ENCODE measurements around the gene MYH9.

Gene MYH9

DNA sequence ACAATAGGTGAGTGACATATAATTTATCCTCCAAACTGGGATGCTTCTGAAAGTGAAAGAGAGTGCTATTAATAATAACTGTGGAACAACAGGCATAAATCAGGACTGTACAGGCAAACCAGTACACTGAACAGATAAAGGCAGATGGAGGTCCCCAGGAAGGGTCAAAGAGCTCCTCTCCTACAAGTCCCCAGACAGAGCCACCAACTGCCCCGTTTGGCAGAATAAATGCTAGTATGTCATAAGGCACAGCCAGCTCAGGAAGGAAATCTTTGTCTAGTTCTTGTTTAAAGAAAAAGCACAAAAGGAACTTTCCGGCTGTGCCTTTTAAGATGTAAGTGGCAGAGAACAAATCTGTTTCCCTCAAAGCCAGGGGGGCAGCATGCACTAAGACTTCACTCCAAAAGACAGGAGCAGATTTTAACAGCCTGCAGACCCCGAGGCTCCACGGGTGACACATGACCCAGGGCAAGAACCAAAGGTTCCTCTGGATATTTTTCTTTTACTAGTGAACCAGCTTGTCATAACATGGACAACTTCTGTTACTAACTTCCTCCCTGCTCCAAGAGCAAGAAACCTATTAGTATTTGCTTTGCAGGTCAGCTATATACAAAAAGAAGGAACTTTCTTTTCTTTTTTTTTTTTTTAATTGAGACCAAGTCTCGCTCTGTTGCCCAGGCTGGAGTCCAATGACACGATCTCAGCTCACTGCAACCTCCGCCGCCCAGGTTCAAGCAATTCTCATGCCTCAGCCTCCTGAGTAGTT is 50.2 kb downstream of the MYH9 start:
- no peak overlapping the region for H3K27ac ChIP-seq
- TF ChIP-seq, protein P1, sequence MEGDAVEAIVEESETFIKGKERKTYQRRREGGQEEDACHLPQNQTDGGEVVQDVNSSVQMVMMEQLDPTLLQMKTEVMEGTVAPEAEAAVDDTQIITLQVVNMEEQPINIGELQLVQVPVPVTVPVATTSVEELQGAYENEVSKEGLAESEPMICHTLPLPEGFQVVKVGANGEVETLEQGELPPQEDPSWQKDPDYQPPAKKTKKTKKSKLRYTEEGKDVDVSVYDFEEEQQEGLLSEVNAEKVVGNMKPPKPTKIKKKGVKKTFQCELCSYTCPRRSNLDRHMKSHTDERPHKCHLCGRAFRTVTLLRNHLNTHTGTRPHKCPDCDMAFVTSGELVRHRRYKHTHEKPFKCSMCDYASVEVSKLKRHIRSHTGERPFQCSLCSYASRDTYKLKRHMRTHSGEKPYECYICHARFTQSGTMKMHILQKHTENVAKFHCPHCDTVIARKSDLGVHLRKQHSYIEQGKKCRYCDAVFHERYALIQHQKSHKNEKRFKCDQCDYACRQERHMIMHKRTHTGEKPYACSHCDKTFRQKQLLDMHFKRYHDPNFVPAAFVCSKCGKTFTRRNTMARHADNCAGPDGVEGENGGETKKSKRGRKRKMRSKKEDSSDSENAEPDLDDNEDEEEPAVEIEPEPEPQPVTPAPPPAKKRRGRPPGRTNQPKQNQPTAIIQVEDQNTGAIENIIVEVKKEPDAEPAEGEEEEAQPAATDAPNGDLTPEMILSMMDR (conservative IDR thresholded peaks at IDR 0.05) = no peak
- no peak for TF ChIP-seq ZFX (IDR thresholded peaks at IDR 0.05)

DNA sequence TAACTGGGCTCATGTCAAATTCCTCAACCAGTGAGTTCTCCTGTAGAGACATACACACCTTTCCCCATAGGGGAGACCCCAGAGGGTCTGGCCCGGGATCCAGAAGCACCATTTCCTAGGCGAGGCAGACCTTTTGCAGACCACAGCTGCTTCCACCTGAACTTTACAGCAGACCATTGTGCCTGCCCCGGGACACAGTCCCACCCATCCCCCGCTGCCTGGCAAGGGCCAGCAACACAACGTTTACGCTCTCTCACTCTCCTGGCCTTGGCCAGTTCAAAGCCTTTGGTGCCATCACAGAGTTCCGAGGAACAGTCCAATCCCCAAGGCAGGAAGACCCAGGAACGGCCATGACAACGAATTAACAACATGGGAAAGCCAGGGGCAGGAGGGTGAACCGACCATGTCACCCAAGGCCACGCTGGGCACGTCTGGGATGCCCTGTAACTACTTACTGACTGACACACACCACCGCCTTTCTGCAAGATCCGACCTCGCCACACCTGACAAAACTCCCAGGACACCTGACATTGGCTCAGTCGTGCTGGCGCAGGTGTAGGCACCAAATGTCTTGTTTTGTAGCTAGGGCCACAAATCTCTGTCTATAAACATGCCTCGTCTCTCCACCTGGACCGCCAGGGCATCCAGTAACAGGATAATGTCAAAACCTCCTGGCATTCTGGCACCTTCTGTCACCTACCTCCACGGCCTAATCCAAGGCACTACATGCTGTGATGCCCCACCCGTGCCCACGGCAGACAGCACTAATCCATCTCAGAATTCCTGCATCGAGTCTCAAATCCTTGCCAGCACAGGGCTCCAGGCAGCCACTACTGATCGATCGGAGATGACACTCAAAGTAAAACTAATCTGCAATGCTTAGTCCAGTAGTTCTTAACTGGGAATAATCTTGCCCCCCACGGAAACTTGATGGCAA is 51.3 kb downstream of the MYH9 start:
- peak overlapping the region; percentile 96 for H3K27ac ChIP-seq
- TF ChIP-seq, protein P1 (conservative IDR thresholded peaks at IDR 0.05) = no peak
- TF ChIP-seq ZFX (IDR thresholded peaks at IDR 0.05) = no peak

DNA sequence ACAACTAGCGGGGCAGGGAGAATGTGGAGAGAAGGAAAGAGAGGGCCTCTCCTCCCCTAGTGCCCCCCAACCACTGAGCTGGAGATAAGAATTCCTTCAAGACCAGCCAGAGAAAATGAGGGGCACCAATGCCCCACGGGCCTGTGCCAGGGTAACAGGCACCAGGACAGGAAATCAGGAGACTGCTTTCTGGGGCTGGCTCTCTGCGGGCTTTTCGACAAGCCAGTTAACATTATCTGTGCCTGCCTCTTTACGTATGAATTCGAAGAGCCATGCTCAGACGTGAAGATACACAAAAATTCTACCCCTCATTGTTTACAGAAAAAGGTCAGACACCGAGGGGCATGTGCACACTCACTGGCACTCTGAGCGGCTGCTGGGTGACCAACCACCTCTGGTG is 52.1 kb downstream of the MYH9 start:
- TF ChIP-seq, protein P1 (conservative IDR thresholded peaks at IDR 0.05) = no peak
- TF ChIP-seq ZFX (IDR thresholded peaks at IDR 0.05) = no peak
- peak overlapping the region; percentile 96 for H3K27ac ChIP-seq

DNA sequence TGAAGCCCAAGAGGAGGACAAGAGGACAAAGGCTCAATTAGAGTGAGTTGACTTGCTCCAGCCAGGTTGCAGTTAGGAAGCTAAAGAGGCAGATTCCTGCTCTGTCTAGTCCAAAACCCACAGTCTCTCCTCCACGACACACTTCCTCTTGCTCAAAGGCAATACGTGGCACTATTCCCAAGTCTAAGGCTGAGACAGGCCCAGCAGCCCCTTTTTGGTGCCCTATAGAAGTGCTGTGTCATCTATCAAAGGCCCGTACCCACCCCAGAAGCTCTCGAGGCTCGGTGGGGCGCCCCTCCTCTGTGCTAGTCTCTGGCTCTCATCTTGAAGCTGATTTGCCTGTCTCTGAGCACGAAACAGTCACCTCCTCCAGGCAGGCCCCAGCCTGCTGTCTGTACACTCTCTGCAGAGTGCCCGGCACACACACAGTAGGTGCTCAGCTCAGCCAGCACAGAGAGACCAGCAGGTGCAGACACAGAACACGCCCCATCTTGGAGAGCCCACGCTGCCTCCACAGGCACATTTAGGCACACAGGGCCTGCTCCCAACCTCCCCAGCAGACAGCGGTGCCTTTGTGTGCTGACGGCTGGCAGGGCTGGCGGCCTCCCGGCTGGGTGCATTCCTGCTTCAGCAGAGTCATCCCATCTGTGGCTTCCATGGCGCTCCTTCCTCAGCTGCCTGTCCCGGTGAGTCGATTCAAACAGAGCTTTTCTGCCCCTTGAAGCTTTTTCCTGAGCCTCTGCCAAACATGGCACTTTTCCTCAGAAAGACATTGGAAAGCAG is 52.8 kb downstream of the MYH9 start:
- no peak for TF ChIP-seq ZFX (IDR thresholded peaks at IDR 0.05)
- TF ChIP-seq, protein P1 (conservative IDR thresholded peaks at IDR 0.05) = no peak
- peak overlapping the region; percentile 96 for H3K27ac ChIP-seq

DNA sequence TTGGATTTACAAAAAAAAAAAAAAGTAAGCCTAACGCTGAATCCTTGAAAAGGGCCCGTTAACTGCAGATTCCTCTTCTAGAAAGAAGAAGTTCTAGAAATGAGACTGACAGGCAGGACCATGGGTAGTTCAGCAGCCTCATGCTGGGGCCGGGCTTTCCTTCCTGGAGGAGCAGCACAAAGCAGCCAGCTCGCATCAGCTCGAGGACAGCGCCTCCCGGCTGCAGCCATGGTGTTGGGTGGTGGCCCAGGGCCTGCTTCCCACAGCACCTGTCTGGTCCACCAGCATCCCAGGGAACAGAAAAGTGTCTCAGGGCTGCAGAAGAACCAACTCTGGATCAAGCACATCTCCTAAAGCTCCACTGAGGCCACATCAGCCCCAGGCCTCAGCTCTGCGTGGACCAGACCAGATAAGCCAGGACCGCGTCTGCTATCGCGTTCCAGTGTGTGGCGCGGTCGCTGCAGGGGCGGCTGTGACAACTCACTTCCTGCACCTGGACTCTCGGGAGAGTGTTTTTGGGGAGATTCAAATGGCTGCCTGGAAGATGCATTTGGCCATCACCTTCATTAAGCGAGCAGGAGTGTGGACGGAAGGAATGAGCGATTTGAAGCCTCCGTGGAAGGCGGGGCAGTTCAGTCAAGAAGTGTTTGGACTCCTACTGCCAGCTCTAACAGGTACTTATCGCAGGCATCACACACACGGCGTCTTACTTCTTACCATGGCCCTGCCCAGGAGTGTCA is 53.5 kb downstream of the MYH9 start:
- H3K27ac ChIP-seq = peak overlapping the region; percentile 96
- TF ChIP-seq ZFX (IDR thresholded peaks at IDR 0.05) = no peak

DNA sequence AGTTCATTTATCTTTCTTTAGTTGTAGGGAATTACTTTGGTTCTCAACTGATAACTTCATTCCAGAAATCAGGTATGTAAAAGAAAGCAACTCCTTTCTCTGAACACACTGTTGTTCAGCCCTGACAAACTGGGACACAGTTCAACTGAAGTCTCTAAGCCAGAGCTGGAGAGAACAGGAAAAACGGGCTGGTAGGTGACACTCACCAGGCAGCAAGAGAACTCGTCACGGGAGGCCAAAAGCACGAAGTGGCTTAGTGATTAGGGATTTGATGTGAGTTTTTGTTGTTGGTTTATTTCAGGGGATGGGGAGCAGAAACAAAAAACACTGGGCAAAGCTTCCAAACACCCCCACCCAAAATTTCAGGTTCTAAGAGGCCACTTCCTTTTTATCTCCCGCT is 54.1 kb downstream of the MYH9 start:
- H3K27ac ChIP-seq = peak overlapping the region; percentile 96
- TF ChIP-seq, protein P1 (conservative IDR thresholded peaks at IDR 0.05) = no peak
- TF ChIP-seq ZFX (IDR thresholded peaks at IDR 0.05) = no peak
